ENCODE results near the gene ITSN1. TPM values are rescaled to one million over a fixed set of nuclear protein-coding genes. Genes with fewer than 3 reads are reported as not detected.

The ITSN1 gene
- total RNA-seq, 1 experiment from 2014 or later = 88.5 TPM

DNA sequence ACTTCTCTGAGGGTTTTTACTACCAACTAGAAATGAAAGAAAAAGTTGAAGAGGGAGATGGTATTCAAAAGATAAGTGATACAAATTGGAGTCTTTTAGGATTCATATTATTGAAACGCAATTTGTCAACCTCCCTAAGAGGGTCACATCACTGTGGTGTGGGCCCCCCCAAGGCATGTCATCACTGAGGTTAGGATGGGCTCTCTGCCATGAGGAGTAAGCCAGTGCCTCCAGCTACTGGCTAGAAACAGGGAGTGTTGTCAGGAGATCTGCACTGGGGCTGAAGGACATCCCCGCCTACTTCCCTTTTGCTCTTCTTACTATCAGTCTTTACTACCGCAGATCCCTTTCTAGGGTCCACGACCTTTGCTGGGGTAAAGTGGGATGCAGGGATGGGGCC lies 25.9 kb downstream of the ITSN1 start:
- H3K36me3 Mint-ChIP-seq (ENCODE audit: insufficient read depth, unreplicated experiment) = peaks cover 20% of the 10 kb centered on the region
- Histone ChIP-seq H3K4me1 (peaks cover 2% of the 10 kb centered on the region), H3K36me3 (ENCODE audit: control insufficient read depth, insufficient read depth, low read length) (no peaks in the 10 kb centered on the region), H3K27me3 (replicated peaks; ENCODE audit: control insufficient read depth, insufficient read depth, low read length) (no peaks in the 10 kb centered on the region), H3K9me3 (no peaks in the 10 kb centered on the region), H3K4me3 (ENCODE audit: low read depth, low read length) (no peak overlapping the region)
- TF ChIP-seq CTCF (IDR thresholded peaks at IDR 0.05; ENCODE audit: insufficient read depth in 1 of 2, low read depth in 1 of 2, low read length in 1 of 2, severe bottlenecking in 1 of 2, unreplicated experiment in 1 of 2) = no peak
- intact Hi-C loops (cut with micrococcal nuclease; ENCODE audit: unreplicated experiment) = no loop called here
- POLR2A ChIA-PET = no interaction called here
- peaks cover 13% of the 10 kb centered on the region for H3K4me1 Mint-ChIP-seq (ENCODE audit: low read depth, unreplicated experiment)
- no peaks in the 10 kb centered on the region for H3K27me3 Mint-ChIP-seq (ENCODE audit: insufficient read depth, unreplicated experiment)
- H3K9me3 Mint-ChIP-seq (ENCODE audit: unreplicated experiment) = no peaks in the 10 kb centered on the region
- no TSS peak for BruUV-seq (replicated peaks)
- CTCF ChIA-PET = no interaction called here
- DNase-seq = no peak
- no peak overlapping the region for H3K4me3 Mint-ChIP-seq (ENCODE audit: unreplicated experiment)
- H3K27ac Mint-ChIP-seq (ENCODE audit: unreplicated experiment) = no peak overlapping the region

DNA sequence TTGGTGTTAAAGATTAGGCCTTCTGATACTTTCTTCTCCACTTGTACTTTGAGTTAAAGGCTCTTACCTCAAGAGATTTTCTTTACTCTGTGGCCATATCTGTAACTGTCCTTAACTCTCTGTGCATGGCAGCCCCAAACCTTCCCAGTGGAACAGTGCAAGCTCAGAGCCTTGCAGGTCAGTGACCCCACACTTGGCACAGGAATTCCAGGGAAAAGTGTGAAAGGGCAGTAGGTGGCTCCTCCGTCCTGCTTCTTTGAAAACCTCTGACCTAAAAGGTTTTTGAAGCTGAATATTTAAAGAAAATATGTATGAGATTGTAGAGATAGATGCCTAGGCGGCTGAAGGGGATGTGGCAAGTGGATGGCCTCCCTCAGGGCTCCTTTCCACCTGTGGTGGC lies 26.3 kb downstream of the ITSN1 start:
- peaks cover 15% of the 10 kb centered on the region for H3K4me1 Mint-ChIP-seq (ENCODE audit: low read depth, unreplicated experiment)
- Histone ChIP-seq H3K4me3 (ENCODE audit: low read depth, low read length) (no peak overlapping the region), H3K9me3 (no peaks in the 10 kb centered on the region), H3K36me3 (ENCODE audit: control insufficient read depth, insufficient read depth, low read length) (no peaks in the 10 kb centered on the region), H3K27me3 (replicated peaks; ENCODE audit: control insufficient read depth, insufficient read depth, low read length) (no peaks in the 10 kb centered on the region), H3K4me1 (peaks cover 7% of the 10 kb centered on the region)
- no peak overlapping the region for H3K27ac Mint-ChIP-seq (ENCODE audit: unreplicated experiment)
- no TSS peak for BruUV-seq (replicated peaks)
- H3K36me3 Mint-ChIP-seq (ENCODE audit: insufficient read depth, unreplicated experiment) = peaks cover 20% of the 10 kb centered on the region
- no peak for DNase-seq
- H3K27me3 Mint-ChIP-seq (ENCODE audit: insufficient read depth, unreplicated experiment) = no peaks in the 10 kb centered on the region
- TF ChIP-seq CTCF (IDR thresholded peaks at IDR 0.05; ENCODE audit: insufficient read depth in 1 of 2, low read depth in 1 of 2, low read length in 1 of 2, severe bottlenecking in 1 of 2, unreplicated experiment in 1 of 2) = no peak
- H3K4me3 Mint-ChIP-seq (ENCODE audit: unreplicated experiment) = no peak overlapping the region
- ChIA-PET CTCF (no interaction called here), POLR2A (no interaction called here)
- H3K9me3 Mint-ChIP-seq (ENCODE audit: unreplicated experiment) = no peaks in the 10 kb centered on the region
- intact Hi-C loops (cut with micrococcal nuclease; ENCODE audit: unreplicated experiment) = no loop called here

- H3K9me3 ChIP-seq = no peaks in the 10 kb centered on the region
- no peak for TF ChIP-seq CTCF (IDR thresholded peaks at IDR 0.05; ENCODE audit: insufficient read depth in 1 of 2, low read depth in 1 of 2, low read length in 1 of 2, severe bottlenecking in 1 of 2, unreplicated experiment in 1 of 2)
- no peak for DNase-seq
- peaks cover 21% of the 10 kb centered on the region for H3K4me1 Mint-ChIP-seq (ENCODE audit: low read depth, unreplicated experiment)
- no TSS peak for BruUV-seq (replicated peaks)
- H3K36me3 Mint-ChIP-seq (ENCODE audit: insufficient read depth, unreplicated experiment) = peaks cover 12% of the 10 kb centered on the region
- no peak overlapping the region for H3K4me3 ChIP-seq (ENCODE audit: low read depth, low read length)
- intact Hi-C loops (cut with micrococcal nuclease; ENCODE audit: unreplicated experiment) = no loop called here
- H3K27ac Mint-ChIP-seq (ENCODE audit: unreplicated experiment) = no peak overlapping the region
- peaks cover 18% of the 10 kb centered on the region for H3K4me1 ChIP-seq
- no peaks in the 10 kb centered on the region for H3K36me3 ChIP-seq (ENCODE audit: control insufficient read depth, insufficient read depth, low read length)
- ChIA-PET POLR2A (no interaction called here), CTCF (interaction anchor here (0.6 kb wide), 1 partner anchor 52 kb away, joined by 3 read pairs; no protein-coding TSS in a partner anchor)
- no peaks in the 10 kb centered on the region for H3K27me3 Mint-ChIP-seq (ENCODE audit: insufficient read depth, unreplicated experiment)
- no peaks in the 10 kb centered on the region for H3K27me3 ChIP-seq (replicated peaks; ENCODE audit: control insufficient read depth, insufficient read depth, low read length)
- H3K4me3 Mint-ChIP-seq (ENCODE audit: unreplicated experiment) = no peak overlapping the region
- H3K9me3 Mint-ChIP-seq (ENCODE audit: unreplicated experiment) = no peaks in the 10 kb centered on the region
Observed at GRCh38 chr21:33670076-33670978, 28.0 kb downstream of the ITSN1 start.

All from Caco-2 (cell line).